NCI-H2227 (cell line): Measurements from ENCODE around the gene TAP1.

Source experiments
- DNase-seq: peaks from one replicate; lab custom pipeline; 2025; ENCODE audit not compliant: unreplicated experiment; lab: John Stamatoyannopoulos, UW

The TAP1 gene

GRCh38 chr6:32865724-32866443 lies 12.4 kb upstream of the TAP1 start:
- DNase-seq: no peak

GRCh38 chr6:32862725-32863124 lies 9.2 kb upstream of the TAP1 start:
- no peak for DNase-seq

- DNase-seq: no peak
These were observed 7.2 kb upstream of the TAP1 start for GRCh38 chr6:32860674-32861073.

- DNase-seq: no peak
These were observed 4.7 kb upstream of the TAP1 start for GRCh38 chr6:32858194-32858593.

- no peak for DNase-seq
These were observed 3.8 kb upstream of the TAP1 start for GRCh38 chr6:32857156-32857891.

- no peak for DNase-seq
These were observed 2.1 kb upstream of the TAP1 start for GRCh38 chr6:32855467-32856174.

GRCh38 chr6:32854376-32855178 lies 1.1 kb upstream of the TAP1 start:
- no peak for DNase-seq

GRCh38 chr6:32852844-32853540 lies 512 bp downstream of the TAP1 start:
- peak; percentile 22 for DNase-seq

- DNase-seq: no peak
These were observed 1.3 kb downstream of the TAP1 start for GRCh38 chr6:32852018-32852843.

- no peak for DNase-seq
These were observed 2.5 kb downstream of the TAP1 start for GRCh38 chr6:32851025-32851424.

GRCh38 chr6:32849126-32849525 lies 4.4 kb downstream of the TAP1 start:
- DNase-seq: no peak

- DNase-seq: no peak
These were observed 5.7 kb downstream of the TAP1 start for GRCh38 chr6:32847795-32848194.

GRCh38 chr6:32847004-32847403 lies 6.5 kb downstream of the TAP1 start:
- no peak for DNase-seq

GRCh38 chr6:32845384-32845884 lies 8.1 kb downstream of the TAP1 start:
- no peak for DNase-seq

GRCh38 chr6:32844839-32845383 lies 8.6 kb downstream of the TAP1 start:
- no peak for DNase-seq

GRCh38 chr6:32843979-32844838 lies 9.3 kb downstream of the TAP1 start, which contains the start of gene PSMB8:
TSS of gene PSMB8 (minus strand) at chr6:32844047. CDS start at chr6:32843996, 51 bp downstream.
- peak; percentile 94 for DNase-seq

- DNase-seq: peak; percentile 12
These were observed 10.0 kb downstream of the TAP1 start for GRCh38 chr6:32843331-32843978.

GRCh38 chr6:32842690-32843089 lies 10.8 kb downstream of the TAP1 start:
- no peak for DNase-seq
